Tibial nerve (tissue), 4 donors: ENCODE measurements around the gene ZCCHC8. TPM values are rescaled to one million over a fixed set of nuclear protein-coding genes. Genes with fewer than 3 reads are reported as not detected.
A peak's percentile ranks its signal among the peaks of the same experiment; 100 is the strongest.
"Not testable (repeated sequence)": the region's sequence is repeated elsewhere in the genome, so short reads cannot be mapped to it uniquely, and the experiment has no call there.

Experiments
- DNase-seq, 2 donors: peaks; one replicate each; pipeline ENCODE4 v3.0.0-alpha.2; 2019; ENCODE audit warnings: low spot score in 2 of 2
- H3K27ac ChIP-seq, 4 donors: fragments of 200-600 bp; sonication (generic) in 3 of 4; one replicate each; pipeline ENCODE4 v1.5.1; 2017 to 2019; ENCODE audit warnings: mild to moderate bottlenecking in 1 of 4
- H3K27me3 ChIP-seq, 2 donors: fragments of 200-600 bp; sonication (generic) in 1 of 2; one replicate each; pipeline versions ENCODE4 v1.5.1 to v1.6.0; 2017 to 2019
- H3K36me3 ChIP-seq, 3 donors: fragments of 200-600 bp; sonication (generic); one replicate each; pipeline ENCODE4 v1.5.1; 2018 to 2019
- H3K4me1 ChIP-seq, 4 donors: fragments of 200-600 bp; sonication (generic) in 3 of 4; one replicate each; pipeline ENCODE4 v1.5.1; 2017 to 2019
- H3K4me3 ChIP-seq, 4 donors: fragments of 200-600 bp; sonication (generic) in 3 of 4; one replicate each; pipeline ENCODE4 v1.5.1; 2017 to 2019; ENCODE audit warnings: mild to moderate bottlenecking in 1 of 4, moderate library complexity in 1 of 4
- H3K9me3 ChIP-seq, 4 donors: fragments of 200-600 bp; sonication (generic) in 3 of 4; one replicate each; pipeline ENCODE4 v1.5.1; 2017 to 2019
- CTCF ChIP-seq, 5 experiments: fragments of 200-600 bp in 3 of 5; fragments of 450-650 bp in 2 of 5; sonication (generic) in 3 of 5; IDR thresholded peaks; one replicate each; pipeline ENCODE4 v1.5.1; 2016 to 2019; ENCODE audit warnings: antibody characterized with exemption in 5 of 5, mild to moderate bottlenecking in 3 of 5, moderate library complexity in 2 of 5
- EP300 ChIP-seq, 2 donors: sonication (generic); formaldehyde crosslinking; IDR thresholded peaks; one replicate each; pipeline ENCODE4 v1.6.1; 2017; ENCODE audit warnings: antibody characterized with exemption in 2 of 2, mild to moderate bottlenecking in 1 of 2
- POLR2A ChIP-seq, 2 donors: fragments of 450-650 bp; IDR thresholded peaks; one replicate each; pipeline ENCODE4 v1.6.1; 2017; ENCODE audit warnings: antibody characterized with exemption in 2 of 2, mild to moderate bottlenecking in 2 of 2, moderate library complexity in 2 of 2
- WGBS, 2 donors: methylation state at CpG; one replicate each; pipeline ENCODE4 v1.1.5; 2018; 5-methylcytosine and 5-hydroxymethylcytosine counted together
- total RNA-seq, 4 donors: library from RNA; depleted of rRNA; stranded (reverse); fragments of >200 nt; gene quantifications; one replicate each; pipeline ENCODE4 v1.1.0, GENCODE V29; 2016

Gene ZCCHC8
- total RNA-seq, 4 donors from 2014 or later: 22.2 to 32.6 (median 27.4) TPM

GRCh38 chr12:122480753-122481152 is 20.0 kb downstream of the ZCCHC8 start:
- Histone ChIP-seq H3K27me3 (no peaks in the 10 kb centered on the region), H3K4me1 (no peaks in the 10 kb centered on the region), H3K27ac (no peak overlapping the region), H3K9me3 (no peaks in the 10 kb centered on the region), H3K36me3 (peaks cover 0 to 92% (median 10%) of the 10 kb centered on the region in 3 donors), H3K4me3 (no peak overlapping the region)
- no peak for TF ChIP-seq POLR2A (IDR thresholded peaks at IDR 0.05)
- no peak for DNase-seq
- 93 to 95% methylated on average over 8 of the region's 8 CpGs for WGBS, 2 donors

GRCh38 chr12:122474324-122474716 is 26.4 kb downstream of the ZCCHC8 start:
- WGBS, 2 donors: 84 to 91% methylated on average over 2 of the region's 2 CpGs
- no peak overlapping the region for H3K27ac ChIP-seq

DNA sequence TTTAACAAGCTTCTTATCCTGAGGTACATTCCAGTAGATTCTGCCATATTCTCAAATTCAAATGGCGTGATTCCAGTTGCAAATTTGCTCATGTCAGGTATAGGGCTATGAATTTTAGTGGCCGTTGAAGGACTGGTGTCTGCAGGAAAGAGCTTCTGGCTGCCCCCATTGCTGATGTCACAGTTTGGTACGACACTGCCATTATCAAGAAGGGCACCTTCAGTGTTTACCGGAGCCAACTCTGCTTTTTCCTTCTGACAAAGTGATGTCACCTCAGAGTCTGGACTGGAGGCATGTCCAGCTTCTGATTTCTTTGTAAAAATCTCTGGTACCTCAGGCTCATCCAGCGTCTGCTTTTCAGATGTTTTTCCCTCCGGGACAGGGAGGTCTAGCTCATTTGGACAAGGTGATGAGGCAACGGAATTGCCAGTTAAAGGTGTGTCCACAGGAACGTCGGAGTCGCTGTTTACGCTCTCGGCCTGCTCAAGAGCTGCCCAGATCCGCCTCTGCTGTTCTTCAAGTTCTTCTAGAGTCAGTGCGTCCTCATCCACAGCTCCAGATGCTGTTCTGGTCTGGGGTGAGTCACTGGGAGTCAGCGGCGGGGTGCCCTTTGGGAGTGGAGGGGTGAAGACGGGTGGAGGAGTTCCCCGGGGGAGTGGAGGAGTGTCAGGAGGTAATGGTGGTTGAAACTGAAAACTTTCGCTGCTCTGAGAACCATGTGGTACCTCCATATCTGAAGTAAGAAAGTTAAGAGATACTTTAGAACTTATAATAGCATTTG is 27.0 kb downstream of the ZCCHC8 start:
- peaks cover 0 to 7% (median 3%) of the 10 kb centered on the region in 4 donors for H3K4me1 ChIP-seq
- H3K36me3 ChIP-seq: peaks cover 0 to 66% (median 22%) of the 10 kb centered on the region in 3 donors
- no peak overlapping the region for H3K4me3 ChIP-seq
- no peak overlapping the region for H3K27ac ChIP-seq
- H3K27me3 ChIP-seq: no peaks in the 10 kb centered on the region
- no peak for DNase-seq
- WGBS, 2 donors: 79% methylated on average over 19 of the region's 19 CpGs
- no peaks in the 10 kb centered on the region for H3K9me3 ChIP-seq
- TF ChIP-seq CTCF (IDR thresholded peaks at IDR 0.05) (no peak), EP300 (IDR thresholded peaks at IDR 0.05) (no peak), POLR2A (IDR thresholded peaks at IDR 0.05) (no peak)

More at GRCh38 chr12:122474324-122474716, 26.4 kb downstream of the ZCCHC8 start:
- Histone ChIP-seq H3K4me3 (no peak overlapping the region), H3K4me1 (peaks cover 0 to 7% (median 3%) of the 10 kb centered on the region in 4 donors), H3K9me3 (no peaks in the 10 kb centered on the region), H3K27me3 (no peaks in the 10 kb centered on the region), H3K36me3 (peaks cover 0 to 72% (median 22%) of the 10 kb centered on the region in 3 donors)
- no peak for DNase-seq
- TF ChIP-seq EP300 (IDR thresholded peaks at IDR 0.05) (no peak), CTCF (IDR thresholded peaks at IDR 0.05) (no peak), POLR2A (IDR thresholded peaks at IDR 0.05) (no peak)

DNA sequence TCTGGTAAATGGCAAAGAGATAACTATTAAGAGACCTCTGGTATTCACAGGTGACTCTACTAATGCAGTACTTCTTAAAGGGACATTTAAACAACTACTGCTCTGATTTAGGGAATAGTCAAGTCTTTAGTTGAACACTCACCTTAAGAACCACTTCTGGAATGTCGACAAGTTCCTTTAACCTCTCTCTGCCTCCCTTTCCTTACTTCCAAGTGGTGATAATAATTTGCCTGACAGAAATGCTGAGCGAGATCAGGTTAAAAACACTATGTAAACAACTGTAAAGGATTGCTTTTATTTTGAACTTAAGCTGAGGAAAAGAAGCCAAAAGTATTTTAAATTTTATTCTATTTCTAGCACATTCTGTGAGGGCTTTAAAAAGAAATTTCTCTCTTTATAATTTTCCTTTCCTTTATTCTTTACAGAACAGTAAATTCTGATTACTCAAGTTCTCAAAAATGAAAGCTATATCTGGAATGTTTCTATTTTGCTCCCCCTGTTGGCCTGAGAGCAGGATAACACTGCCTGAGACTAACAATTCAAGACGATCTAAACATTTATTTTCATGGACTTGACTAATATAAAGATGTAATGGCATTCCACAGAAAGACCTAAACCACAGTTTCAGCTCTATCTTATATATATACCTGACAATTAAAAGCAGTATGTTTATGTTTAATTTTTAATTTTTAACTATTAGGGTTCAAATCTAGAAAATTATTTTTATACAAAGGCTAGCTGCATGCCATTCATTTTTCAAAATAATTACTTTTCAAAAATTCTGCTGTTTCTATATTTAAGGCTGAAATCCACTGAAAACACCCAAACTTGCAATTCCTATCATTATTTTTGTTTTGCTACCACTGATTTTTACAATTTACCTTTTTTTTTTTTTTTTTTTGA is 29.2 kb downstream of the ZCCHC8 start:
- no peak for DNase-seq
- Histone ChIP-seq H3K4me1 (peaks cover 0 to 7% (median 3%) of the 10 kb centered on the region in 4 donors), H3K27ac (peak overlapping the region; percentile 53 to 87 (median 64)), H3K27me3 (no peaks in the 10 kb centered on the region), H3K4me3 (no peak overlapping the region), H3K36me3 (peaks cover 0 to 44% (median 12%) of the 10 kb centered on the region in 3 donors), H3K9me3 (no peaks in the 10 kb centered on the region)
- 15 to 31% methylated on average over 3 of the region's 3 CpGs for WGBS, 2 donors
- TF ChIP-seq CTCF (IDR thresholded peaks at IDR 0.05): peak; percentile 57 to 84 (median 74)
- TF ChIP-seq EP300 (IDR thresholded peaks at IDR 0.05): no peak

DNA sequence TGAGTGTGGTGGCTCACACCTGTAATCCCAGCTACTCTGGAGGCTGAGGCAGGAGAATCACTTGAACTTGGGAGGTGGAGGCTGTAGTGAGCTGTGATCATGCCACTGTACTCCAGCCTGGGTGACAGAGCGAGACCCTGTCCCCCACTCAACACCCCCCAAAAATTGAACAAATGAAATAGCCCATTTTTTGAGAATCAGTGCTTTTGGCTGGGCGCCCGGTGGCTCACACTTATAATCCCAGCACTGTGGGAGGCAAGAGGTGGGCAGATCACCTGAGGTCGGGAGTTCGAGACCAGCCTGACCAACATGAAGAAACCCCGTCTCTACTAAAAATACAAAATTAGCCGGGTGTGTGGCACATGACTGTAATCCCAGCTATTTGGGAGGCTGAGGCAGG is 30.2 kb downstream of the ZCCHC8 start:
- Histone ChIP-seq H3K36me3 (peaks cover 0 to 34% (median 12%) of the 10 kb centered on the region in 3 donors), H3K27ac (peak overlapping the region in 2 of 4 donors; percentile 74 to 87)
- not testable (repeated sequence) for DNase-seq, H3K27me3 ChIP-seq, H3K9me3 ChIP-seq, H3K4me3 ChIP-seq, H3K4me1 ChIP-seq
- WGBS, 2 donors: 84 to 91% methylated on average over 7 of the region's 7 CpGs

- WGBS, 2 donors: 74 to 75% methylated on average over 6 of the region's 6 CpGs
- not testable (repeated sequence) for H3K27ac ChIP-seq
Observed at GRCh38 chr12:122469856-122470255, 30.9 kb downstream of the ZCCHC8 start.

More at GRCh38 chr12:122469856-122470255, 30.9 kb downstream of the ZCCHC8 start:
- not testable (repeated sequence) for H3K27me3 ChIP-seq, DNase-seq, H3K4me1 ChIP-seq, H3K4me3 ChIP-seq, H3K9me3 ChIP-seq
- H3K36me3 ChIP-seq: peaks cover 0 to 27% (median 12%) of the 10 kb centered on the region in 3 donors
